Head of caudate nucleus (tissue), 42 donors: ENCODE data around the gene MYH14.
"Not testable (repeated sequence)": the region's sequence is repeated elsewhere in the genome, so short reads cannot be mapped to it uniquely, and the experiment has no call there.

ENCODE experiments used
- DNase-seq, 42 donors: peaks; one replicate each; pipeline versions ENCODE4 v3.0.0 to v3.0.0-alpha.2; 2020 to 2021; ENCODE audit warnings: mixed read lengths in 7 of 42
- intact Hi-C: fragments of 100-400 bp; cut with DNase I; formaldehyde crosslinking; loops from one replicate; pipeline ENCODE4 v1.15.0; 2022

MYH14 gene

DNA sequence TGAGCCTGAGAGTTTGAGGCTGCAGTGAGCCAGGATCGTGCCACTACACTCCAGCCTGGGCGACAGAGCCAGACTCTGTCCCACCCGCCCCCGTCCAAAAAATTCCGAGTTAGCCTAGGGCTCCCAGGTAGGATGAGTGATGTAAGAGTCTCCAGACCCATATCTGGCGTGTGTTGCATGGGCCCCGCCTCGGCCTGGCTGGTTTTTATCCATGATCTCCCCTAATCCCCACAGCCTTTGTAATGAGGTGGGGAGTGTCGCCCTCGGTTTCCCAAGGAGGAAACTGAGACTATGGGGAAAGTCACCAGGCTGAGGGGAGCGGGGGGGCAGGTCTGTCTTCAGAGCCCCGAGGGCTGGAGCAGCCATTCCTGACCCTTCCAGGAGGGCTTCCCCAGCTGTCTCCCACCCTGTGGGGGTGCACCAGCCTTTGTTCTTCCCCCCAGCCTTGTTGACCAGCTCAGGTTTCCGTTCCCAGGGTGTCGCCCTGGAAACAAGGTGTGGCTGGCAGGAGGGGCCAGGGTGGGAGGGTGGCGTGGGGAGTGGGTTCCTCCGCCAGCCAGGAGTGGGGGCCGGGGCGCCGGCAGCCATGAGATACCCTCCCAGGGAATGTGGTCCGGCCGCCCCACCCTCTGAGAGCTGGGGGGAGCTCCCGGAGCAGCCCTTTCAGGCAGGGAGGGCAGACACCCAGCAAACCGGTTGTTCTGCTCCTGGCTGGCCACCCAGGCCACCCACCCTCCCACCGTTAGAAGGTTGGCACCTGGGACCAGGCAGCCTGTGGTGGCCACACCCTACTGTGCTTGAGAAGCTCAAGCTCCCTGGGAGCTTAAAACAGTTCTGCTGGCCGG lies 11.5 kb downstream of the MYH14 start:
- DNase-seq: no peak
- intact Hi-C loops: no loop called here

DNA sequence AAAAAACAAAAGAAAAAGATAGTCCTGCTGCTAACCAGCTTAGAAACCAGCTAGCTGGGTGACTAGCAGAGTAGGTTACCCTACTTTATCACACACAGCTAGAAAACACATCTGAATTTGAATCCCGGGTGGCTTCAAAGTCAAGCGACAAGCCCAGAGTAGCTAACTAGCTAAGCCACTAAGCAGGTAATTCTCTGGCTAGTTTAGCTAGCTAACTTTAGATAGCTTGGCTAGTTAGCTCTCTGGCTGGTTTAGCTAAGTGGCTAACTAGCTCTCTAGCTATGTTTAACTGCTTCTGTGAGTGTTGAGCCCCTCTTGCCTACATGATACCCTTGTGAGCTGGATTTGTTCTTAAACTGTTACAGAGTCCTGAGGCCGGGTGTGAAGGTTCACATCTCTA lies 12.4 kb downstream of the MYH14 start:
- intact Hi-C loops: no loop called here
- no peak for DNase-seq

DNA sequence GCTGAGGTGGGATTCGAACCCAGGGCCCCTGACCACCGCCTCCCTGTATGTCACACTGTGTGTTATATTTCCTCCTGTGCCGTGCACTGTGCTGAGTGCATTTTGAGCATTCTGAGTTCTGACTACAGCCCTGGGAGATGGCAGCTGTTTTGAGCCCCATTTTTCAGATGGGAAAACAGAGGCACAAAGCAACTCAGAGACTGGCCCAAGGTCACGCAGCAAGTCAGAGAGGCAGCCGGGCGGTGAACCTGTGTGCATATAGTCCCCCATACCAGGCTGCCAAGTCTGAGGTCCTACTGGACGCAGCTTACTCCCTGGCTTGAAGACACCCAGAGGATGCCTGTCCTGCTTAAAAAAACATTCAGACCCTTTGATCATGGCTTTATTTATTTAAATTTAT lies 17.7 kb downstream of the MYH14 start:
- intact Hi-C loops: no loop called here
- DNase-seq: no peak

DNA sequence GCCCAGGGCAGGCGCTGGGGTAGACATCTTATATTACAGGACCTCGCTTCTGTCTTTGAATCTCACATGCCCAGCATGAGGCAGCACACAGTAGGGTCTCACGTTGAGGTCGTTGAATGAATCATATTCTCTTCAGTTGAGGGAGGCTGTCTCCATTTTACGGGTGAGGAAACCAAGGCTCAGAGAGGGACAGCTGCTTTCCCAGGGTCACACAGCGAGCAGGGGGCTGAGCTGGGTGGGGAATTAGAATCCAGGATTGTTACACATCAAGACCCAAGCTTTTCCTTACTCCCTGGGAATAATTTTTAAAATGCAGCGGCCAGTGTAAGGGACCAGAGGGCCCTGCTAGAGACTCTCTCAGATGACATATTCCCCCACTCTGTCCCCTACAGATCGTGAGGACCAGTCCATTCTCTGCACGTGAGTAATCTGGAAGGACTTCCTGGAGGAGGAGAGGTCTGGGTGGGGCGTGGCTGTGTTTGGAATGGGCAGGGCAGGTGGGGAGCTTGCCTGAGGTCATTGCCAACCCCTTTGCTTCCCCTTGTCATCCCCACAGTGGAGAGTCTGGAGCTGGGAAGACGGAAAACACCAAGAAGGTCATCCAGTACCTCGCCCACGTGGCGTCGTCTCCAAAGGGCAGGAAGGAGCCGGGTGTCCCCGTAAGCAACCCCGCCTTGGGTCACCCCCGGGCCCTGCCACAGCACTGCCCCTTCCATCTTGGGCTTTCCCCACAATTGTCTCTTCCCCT lies 19.4 kb downstream of the MYH14 start:
- intact Hi-C loops: no loop called here
- no peak for DNase-seq

DNA sequence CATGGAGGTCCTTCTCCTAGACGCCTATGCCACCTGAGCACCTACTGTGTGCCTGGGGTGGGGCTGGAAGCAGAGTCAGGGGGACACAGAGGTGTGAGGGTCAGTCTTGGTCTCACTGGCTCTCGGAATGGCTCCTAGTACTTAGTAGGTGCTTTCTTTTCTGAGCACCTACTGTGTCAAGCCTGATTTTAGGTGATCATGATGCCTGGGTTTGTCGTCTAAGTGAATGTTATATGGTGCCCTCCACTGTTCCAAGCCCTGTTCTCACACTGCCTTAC lies 20.0 kb downstream of the MYH14 start:
- intact Hi-C loops: no loop called here
- no peak for DNase-seq

DNA sequence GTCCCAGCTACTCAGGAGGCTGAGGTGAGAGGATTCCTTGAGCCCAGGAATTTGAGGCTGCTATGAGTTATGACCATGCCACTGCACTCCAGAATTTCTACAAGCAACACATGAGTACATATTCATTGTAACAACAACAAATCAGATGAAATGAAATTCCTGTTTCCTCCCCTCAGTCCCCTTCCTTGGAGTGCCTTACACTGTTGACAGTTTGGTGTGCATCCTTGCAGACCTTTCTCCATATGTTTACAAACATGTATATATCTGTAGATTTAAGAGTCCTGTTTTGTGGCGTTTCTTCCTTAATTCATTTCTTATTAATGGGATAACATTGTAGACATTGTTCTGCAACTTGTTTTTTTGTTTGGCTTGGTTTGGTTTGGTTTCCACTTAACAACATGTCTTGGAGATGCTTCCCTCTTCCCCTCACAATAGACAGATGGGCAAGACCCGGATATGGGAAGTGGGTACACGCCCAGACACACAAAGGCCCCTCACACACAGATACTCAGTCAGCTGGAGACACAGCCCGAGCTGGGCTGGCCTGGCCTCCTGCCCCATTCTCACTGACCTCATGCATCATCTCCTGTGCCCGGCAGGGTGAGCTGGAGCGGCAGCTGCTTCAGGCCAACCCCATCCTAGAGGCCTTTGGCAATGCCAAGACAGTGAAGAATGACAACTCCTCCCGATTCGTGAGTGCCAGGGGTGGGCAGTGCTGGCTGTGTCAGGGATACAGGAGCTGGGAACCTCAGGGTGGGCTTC lies 21.7 kb downstream of the MYH14 start:
- intact Hi-C loops: no loop called here
- DNase-seq: peak in 31 of 42 donors; percentile 13 to 74 (median 42)

DNA sequence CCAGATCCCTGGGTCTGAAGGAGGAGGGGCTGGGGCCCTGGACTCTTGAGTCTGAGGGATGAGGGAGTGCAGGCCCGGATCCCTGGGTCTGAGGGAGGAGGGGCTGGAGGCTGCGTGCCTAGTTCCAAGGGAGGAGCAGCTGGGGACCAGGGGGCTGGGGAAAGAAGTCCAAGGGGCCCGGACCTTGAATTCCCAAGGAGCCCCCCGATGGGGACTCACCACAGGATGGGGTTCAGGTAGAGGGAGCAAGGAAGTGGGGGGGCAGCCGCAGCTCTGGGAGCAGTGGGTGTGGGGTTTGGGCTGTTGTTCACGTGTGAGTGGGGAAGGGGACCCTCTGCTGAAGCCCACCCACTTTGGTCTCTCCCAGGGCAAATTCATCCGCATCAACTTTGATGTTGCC lies 23.1 kb downstream of the MYH14 start:
- no peak for DNase-seq
- intact Hi-C loops: no loop called here

DNA sequence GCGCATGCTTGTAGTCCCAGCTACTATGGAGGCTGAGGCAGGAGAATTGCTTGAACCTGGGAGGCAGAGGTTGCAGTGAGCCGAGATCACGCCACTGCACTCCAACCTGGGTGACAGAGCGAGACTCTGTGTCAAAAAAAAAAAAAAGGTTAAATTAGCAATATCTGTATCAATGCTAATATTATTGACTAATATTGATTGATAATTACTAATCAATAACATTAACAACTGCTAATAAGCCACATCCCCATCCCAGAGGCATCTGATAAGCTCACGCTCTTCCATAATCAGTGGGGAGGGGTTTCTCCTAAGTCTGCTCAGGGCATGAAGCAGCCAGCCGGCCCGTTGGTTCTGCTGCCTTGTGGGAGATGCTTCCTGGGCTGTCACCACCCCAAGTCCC lies 24.7 kb downstream of the MYH14 start:
- DNase-seq, intact Hi-C loops: not testable (repeated sequence)

DNA sequence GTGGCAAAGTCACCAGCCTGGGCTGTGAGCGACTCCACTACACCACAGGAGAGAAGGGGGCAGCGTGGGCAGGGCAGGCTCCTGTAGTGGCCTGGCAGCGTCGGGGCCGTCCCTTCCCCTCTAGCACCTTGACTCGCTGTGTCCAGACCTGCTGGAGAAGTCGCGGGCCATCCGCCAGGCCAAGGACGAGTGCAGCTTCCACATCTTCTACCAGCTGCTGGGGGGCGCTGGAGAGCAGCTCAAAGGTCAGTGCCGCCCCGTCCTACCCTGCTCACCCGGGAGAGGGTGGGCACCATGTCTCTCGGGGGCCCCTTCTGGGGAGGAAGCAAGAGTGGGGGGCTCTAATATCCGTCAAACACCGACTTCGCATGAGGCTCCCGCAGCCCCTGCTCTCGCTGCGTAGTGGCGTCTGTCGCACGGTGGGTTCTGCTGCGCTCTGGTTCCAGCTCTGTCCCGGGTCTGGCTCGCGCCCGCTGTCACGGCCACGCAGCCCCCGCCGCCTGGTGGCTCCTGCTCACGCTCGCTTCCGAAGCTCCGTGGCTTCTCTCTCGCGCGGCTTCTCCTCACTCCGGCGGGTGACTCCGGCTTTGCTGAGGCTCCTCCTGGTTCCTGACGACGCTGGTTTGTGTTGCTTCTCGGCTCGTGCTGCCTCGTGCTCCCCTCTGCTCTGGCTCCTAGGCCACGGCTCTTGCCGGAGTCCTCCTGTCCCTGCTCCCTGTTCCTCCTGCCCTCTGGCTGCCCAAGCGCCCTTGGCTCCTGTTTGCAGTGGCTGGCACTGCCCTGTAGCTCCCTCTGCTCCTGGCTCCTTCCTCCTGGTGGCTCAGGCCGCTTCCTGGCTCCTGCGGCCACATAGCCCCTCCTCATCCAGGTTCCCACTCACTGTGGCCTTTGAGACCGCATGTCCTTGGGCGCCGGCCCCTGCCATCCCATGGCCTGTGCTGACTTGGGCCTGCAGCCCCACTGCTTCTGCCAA lies 27.2 kb downstream of the MYH14 start:
- intact Hi-C loops: no loop called here
- DNase-seq: peak in 3 of 42 donors; percentile 10 to 28 (median 15)

DNA sequence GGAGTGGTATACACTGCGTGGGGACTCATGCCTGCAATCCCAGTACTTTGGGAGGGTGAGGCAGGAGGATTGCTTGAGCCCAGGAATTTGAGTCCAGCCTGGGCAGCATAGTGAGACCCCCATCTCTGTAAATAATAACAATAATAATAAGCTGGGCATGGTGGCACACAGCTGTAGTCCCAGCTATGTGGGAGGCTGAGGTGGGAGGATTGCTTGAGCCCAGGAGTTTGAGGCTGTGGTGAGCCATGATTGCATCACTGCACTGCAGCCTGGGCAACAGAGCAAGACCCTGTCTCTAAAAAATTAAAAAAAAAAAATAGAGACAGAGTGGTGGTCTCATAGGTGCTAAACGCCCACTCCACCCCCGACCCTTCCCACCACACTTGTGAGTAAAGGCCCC lies 28.0 kb downstream of the MYH14 start:
- DNase-seq, intact Hi-C loops: not testable (repeated sequence)

DNA sequence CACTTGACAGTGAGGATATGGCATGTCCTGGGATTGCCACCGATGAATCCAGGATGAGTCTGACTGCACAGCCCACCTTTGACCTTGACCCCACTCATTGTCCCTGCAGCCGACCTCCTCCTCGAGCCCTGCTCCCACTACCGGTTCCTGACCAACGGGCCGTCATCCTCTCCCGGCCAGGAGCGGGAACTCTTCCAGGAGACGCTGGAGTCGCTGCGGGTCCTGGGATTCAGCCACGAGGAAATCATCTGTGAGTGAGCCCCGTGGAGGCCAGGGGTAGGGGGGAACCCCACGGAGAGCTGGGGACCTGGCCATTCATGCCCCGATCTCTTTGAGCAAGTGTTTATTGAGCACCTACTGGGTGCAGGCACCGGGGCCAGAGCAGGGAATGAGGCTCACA lies 28.4 kb downstream of the MYH14 start:
- intact Hi-C loops: no loop called here
- no peak for DNase-seq

DNA sequence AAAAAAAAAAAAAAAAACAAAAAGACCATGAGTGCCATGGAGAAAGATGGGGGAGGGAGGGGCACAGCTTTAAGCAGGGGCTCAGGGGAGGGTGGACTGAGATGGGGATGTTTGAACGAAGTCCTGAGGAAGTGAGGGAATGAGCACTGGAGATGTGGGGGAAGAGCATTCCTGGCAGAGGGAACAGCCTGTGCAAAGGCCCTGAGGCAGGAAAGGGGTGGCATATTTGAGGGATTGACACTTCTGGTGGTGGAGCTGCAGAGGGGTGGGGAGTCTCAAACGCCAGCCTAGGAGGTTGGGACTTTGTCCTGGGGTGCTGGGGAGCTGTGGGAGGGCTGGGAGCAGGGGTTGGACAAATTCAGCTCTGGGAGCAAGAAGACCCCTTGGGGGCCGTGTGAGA lies 29.2 kb downstream of the MYH14 start:
- intact Hi-C loops: no loop called here
- DNase-seq: no peak

DNA sequence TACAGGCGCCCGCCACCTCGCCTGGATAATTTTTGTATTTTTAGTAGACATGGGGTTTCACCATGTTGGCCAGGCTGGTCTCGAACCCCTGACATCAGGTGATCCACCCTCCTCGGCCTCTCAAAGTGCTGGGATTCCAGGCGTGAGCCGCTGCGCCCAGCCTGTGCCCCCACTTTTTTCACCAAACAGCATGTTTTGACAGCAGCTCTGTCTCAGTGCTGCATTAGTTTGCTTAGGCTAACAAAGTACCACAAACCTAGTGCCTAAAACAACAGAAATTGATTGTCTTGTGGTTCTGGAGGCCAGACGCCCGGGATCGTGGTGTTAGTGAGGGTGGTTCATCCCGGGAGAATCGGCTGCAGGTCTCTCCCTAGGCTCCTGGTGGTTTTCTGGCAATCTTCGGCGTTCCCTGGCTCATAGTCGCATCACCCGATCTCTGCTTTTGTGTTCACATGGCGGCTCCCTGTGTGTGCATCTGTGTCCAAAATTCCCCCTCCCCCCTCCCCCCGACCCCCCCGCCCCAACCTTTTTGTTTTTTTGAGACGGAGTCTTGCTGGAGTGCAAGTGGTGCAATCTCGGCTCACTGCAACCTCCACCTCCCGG lies 30.0 kb downstream of the MYH14 start:
- intact Hi-C loops: no loop called here
- no peak for DNase-seq

DNA sequence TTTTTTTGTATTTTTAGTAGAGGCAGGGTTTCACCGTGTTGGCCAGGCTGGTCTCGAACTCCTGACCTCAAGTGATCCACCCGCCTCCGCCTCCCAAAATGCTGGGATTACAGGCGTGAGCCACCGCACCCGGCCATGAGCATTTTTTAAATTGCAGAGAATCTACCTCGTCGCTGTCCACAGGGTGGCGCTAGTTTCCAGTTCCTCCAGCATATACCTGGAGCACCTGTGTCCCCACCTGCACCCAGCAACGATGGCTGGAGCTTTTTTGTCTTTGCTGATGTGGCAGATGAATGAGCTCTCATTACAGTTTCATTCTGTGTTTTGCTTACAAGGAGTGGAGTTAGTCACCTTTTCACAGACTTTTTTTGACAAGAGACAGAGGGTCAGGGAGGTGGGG lies 34.1 kb downstream of the MYH14 start:
- peak in 23 of 42 donors; percentile 9 to 52 (median 32) for DNase-seq
- intact Hi-C loops: not testable (repeated sequence)

DNA sequence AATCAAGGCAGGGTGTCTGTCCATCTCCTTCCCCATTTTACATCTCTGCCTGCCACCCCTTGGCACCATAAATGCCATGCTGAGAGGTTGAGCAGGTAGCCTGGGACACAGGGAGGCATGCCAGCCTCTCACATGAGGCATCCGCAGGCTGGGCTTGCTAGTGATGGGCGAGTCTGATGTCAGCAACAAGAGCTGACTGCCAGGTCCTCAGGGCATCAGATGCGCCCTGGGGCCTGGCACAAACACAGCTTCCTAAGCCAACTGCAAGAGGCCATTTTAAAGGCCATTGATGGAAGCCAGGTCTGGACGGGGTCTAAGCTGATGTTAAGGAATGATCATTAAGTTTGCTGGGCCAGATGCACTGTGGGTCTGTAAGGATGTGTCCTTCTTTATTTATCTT lies 34.6 kb downstream of the MYH14 start:
- DNase-seq: no peak
- intact Hi-C loops: no loop called here

DNA sequence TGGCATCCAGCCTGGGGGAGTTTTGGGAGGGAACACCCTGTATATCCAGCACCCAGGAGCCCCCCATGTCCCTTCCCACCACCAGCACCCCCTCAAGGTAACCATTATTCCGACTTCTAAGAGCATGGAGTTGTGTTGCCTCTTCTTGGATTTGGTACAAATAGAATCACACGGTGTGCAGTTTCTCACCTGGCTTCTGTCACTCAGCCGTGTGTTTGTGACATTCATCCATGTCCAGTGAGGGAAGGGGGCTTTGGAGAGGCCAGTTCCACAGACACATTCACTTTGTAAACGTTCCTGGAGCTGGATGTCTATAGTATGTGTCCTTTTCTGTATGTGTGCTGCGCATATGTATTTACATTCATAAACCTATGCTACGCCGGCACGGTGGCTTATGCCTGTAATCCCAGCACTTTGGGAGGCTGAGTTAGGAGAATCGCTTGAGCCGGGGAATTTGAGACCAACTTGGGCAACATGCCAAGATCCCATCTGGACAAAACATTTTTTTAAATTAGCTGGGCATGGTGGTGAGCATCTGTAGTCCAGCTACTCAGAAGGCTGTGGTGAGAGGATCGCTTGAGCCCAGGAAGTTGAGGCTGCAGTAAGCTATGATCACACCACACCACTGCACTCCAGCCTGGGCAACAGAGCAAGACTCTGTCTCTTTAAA lies 36.6 kb downstream of the MYH14 start:
- intact Hi-C loops: no loop called here
- DNase-seq: no peak

DNA sequence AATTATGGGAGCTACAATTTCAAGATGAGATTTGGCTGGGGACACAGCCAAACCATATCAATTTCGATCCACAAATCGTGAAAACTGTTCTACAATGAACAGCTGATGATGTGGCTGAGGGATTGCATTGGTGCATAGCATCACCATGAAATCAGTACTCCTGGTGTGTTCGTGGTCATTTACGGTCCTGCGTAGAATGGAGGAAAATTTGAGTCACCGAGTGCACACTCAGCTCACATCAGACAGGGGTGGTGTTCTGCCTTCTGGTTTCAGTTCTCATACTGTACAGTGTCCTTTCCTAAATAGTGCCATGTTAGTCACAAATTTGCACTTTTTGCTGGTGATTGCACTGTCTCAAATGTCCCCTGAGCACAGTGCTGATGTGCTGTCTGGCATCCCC lies 39.2 kb downstream of the MYH14 start:
- DNase-seq: no peak
- intact Hi-C loops: no loop called here

DNA sequence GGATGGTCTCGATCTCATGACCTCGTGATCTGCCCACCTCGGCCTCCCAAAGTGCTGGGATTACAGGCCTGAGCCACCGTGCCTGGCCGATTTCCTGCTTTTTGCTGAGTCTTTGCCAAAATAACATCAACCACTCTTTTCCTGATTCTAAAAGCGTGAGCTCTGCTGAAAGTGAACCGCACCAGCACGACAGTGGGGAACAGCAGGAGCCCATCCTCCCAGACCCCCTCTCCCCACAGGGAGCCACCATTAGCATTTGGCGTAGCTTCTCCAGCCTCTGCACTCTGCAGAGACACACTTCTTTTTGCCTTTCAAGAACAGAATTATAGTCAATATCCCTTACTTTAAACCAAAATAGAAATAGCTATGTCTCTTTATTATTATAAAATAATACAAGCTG lies 41.3 kb downstream of the MYH14 start:
- no peak for DNase-seq
- intact Hi-C loops: no loop called here
